Panc1 (cell line): ENCODE results near the gene ARHGEF28. TPM values are rescaled to one million over a fixed set of nuclear protein-coding genes. Genes with fewer than 3 reads are reported as not detected.

Experiments used
- ATAC-seq: fragments of 200-7000 bp; cut with Tn5 transposase; 2 replicates; pipeline ENCODE4 v1.9.1; 2020; ENCODE audit warnings: mild to moderate bottlenecking, moderate library complexity
- BruUV-seq: library from RNA; stranded (reverse); fragments of 400-500 nt; replicated peaks from 2 replicates; lab custom pipeline; 2021; lab: Mats Ljungman, UMichigan
- CTCF ChIA-PET: fragments of 300-600 bp; sonication (Branson Sonifier 250); formaldehyde crosslinking; loops from one replicate; lab custom pipeline; 2022; ENCODE audit warnings: antibody characterized with exemption; lab: Charles Lee
- POLR2A ChIA-PET: fragments of 300-600 bp; sonication (Branson Sonifier 250); formaldehyde crosslinking; loops from one replicate; lab custom pipeline; 2022; ENCODE audit warnings: antibody characterized with exemption; lab: Charles Lee
- DNase-seq: peaks from one replicate; pipeline ENCODE4 v3.0.0-alpha.2; 2010; ENCODE audit warnings: low read depth, low spot score
- H3K27ac ChIP-seq: 2 replicates; pipeline ENCODE4 v1.5.1; 2011; ENCODE audit warnings: mild to moderate bottlenecking, low read length, inconsistent platforms
- H3K27me3 ChIP-seq: fragments of 200-500 bp; sonication (Bioruptor generic); 2 replicates; pipeline ENCODE4 v1.6.0; 2014; ENCODE audit warnings: low read length, inconsistent platforms; ENCODE audit not compliant: control insufficient read depth, insufficient read depth
- H3K36me3 ChIP-seq: fragments of 200-500 bp; sonication (Bioruptor generic); 2 replicates; pipeline ENCODE4 v1.5.1; 2014; ENCODE audit warnings: inconsistent platforms, mild to moderate bottlenecking, low read length, moderate library complexity; ENCODE audit not compliant: control insufficient read depth, insufficient read depth
- H3K4me1 ChIP-seq: 2 replicates; pipeline ENCODE4 v1.5.1; 2011; ENCODE audit warnings: inconsistent platforms, mild to moderate bottlenecking, low read length, moderate library complexity; ENCODE audit not compliant: control insufficient read depth, insufficient read depth
- H3K4me3 ChIP-seq, 2 experiments: 2 replicates each; pipeline ENCODE4 v1.5.1; 2011 to 2012; ENCODE audit warnings: low read depth in 2 of 2, low read length in 2 of 2, mild to moderate bottlenecking in 2 of 2, inconsistent platforms in 1 of 2, moderate library complexity in 1 of 2
- H3K9me3 ChIP-seq: fragments of 200-500 bp; sonication (Bioruptor generic); 2 replicates; pipeline ENCODE4 v1.5.1; 2014; ENCODE audit warnings: low read depth, mild to moderate bottlenecking, inconsistent platforms, low read length, moderate library complexity; ENCODE audit not compliant: control insufficient read depth, insufficient read depth
- POLR2AphosphoS5 ChIP-seq: IDR thresholded peaks from 2 replicates; pipeline ENCODE4 v1.6.1; 2012; ENCODE audit warnings: mild to moderate bottlenecking, low read depth, low read length, moderate library complexity
- SIN3A ChIP-seq: IDR thresholded peaks from 2 replicates; pipeline ENCODE4 v1.6.1; 2012; ENCODE audit warnings: low read depth, mild to moderate bottlenecking, low read length, moderate library complexity, borderline replicate concordance; ENCODE audit not compliant: insufficient read depth
- TCF7L2 ChIP-seq: IDR thresholded peaks from 2 replicates; pipeline ENCODE4 v1.6.1; 2011; ENCODE audit warnings: mild to moderate bottlenecking, low read depth, low read length, inconsistent platforms
- in situ Hi-C: cut with HindIII; loops from 2 replicates; pipeline ENCODE4 v1.10.0; 2016; ENCODE audit warnings: low sequenced_read_pairs, low pct_unique_long_range_greater_than_20kb
- intact Hi-C: fragments of 100-400 bp; cut with micrococcal nuclease; formaldehyde crosslinking; loops from one replicate; pipeline ENCODE4 v1.10.0; 2022; ENCODE audit not compliant: unreplicated experiment
- total RNA-seq: library from RNA; stranded (reverse); gene quantifications from one replicate; pipeline ENCODE4 v1.2.1, GENCODE V29; 2021; ENCODE audit not compliant: unreplicated experiment
- TF ChIP-seq, protein P1 (sequence below): fragments of 450-650 bp; IDR thresholded peaks from 2 replicates; pipeline ENCODE4 v1.5.1; 2017; ENCODE audit warnings: mild to moderate bottlenecking
- TF ChIP-seq, protein P2 (sequence below), 2 experiments: IDR thresholded peaks; 2 replicates each; pipeline ENCODE4 v1.6.1; 2011 to 2012; ENCODE audit warnings: low read depth in 2 of 2, control low read depth in 1 of 2, low read length in 1 of 2, mild to moderate bottlenecking in 1 of 2, moderate library complexity in 1 of 2; ENCODE audit not compliant: insufficient read depth in 1 of 2

Gene ARHGEF28
- total RNA-seq, 1 experiment from 2014 or later: 34.8 TPM

- intact Hi-C loops (no loop called here), in situ Hi-C loops (no loop called here)
- DNase-seq (no peak), ATAC-seq (no peak)
- Histone ChIP-seq H3K27ac (no peak overlapping the region; the same call in 1 of the 2 replicates), H3K4me1 (peaks cover 2% of the 10 kb centered on the region; the same call in 1 of the 2 replicates), H3K36me3 (no peaks in the 10 kb centered on the region), H3K9me3 (no peaks in the 10 kb centered on the region), H3K4me3 (no peak overlapping the region), H3K27me3 (no peaks in the 10 kb centered on the region)
- BruUV-seq: no TSS peak
- CTCF ChIA-PET: no interaction called here
- POLR2A ChIA-PET: no interaction called here
- TF ChIP-seq, protein P1, sequence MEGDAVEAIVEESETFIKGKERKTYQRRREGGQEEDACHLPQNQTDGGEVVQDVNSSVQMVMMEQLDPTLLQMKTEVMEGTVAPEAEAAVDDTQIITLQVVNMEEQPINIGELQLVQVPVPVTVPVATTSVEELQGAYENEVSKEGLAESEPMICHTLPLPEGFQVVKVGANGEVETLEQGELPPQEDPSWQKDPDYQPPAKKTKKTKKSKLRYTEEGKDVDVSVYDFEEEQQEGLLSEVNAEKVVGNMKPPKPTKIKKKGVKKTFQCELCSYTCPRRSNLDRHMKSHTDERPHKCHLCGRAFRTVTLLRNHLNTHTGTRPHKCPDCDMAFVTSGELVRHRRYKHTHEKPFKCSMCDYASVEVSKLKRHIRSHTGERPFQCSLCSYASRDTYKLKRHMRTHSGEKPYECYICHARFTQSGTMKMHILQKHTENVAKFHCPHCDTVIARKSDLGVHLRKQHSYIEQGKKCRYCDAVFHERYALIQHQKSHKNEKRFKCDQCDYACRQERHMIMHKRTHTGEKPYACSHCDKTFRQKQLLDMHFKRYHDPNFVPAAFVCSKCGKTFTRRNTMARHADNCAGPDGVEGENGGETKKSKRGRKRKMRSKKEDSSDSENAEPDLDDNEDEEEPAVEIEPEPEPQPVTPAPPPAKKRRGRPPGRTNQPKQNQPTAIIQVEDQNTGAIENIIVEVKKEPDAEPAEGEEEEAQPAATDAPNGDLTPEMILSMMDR: no peak
- TF ChIP-seq SIN3A (no peak), POLR2AphosphoS5 (no peak), TCF7L2 (no peak)
- TF ChIP-seq, protein P2, sequence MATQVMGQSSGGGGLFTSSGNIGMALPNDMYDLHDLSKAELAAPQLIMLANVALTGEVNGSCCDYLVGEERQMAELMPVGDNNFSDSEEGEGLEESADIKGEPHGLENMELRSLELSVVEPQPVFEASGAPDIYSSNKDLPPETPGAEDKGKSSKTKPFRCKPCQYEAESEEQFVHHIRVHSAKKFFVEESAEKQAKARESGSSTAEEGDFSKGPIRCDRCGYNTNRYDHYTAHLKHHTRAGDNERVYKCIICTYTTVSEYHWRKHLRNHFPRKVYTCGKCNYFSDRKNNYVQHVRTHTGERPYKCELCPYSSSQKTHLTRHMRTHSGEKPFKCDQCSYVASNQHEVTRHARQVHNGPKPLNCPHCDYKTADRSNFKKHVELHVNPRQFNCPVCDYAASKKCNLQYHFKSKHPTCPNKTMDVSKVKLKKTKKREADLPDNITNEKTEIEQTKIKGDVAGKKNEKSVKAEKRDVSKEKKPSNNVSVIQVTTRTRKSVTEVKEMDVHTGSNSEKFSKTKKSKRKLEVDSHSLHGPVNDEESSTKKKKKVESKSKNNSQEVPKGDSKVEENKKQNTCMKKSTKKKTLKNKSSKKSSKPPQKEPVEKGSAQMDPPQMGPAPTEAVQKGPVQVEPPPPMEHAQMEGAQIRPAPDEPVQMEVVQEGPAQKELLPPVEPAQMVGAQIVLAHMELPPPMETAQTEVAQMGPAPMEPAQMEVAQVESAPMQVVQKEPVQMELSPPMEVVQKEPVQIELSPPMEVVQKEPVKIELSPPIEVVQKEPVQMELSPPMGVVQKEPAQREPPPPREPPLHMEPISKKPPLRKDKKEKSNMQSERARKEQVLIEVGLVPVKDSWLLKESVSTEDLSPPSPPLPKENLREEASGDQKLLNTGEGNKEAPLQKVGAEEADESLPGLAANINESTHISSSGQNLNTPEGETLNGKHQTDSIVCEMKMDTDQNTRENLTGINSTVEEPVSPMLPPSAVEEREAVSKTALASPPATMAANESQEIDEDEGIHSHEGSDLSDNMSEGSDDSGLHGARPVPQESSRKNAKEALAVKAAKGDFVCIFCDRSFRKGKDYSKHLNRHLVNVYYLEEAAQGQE (IDR thresholded peaks at IDR 0.05; ENCODE audit: insufficient read depth in 1 of 2, low read depth in 2 of 2, low read length in 1 of 2): no peak
Measured at GRCh38 chr5:73743161-73743560, 117.2 kb downstream of the ARHGEF28 start.

GRCh38 chr5:73745836-73746235 is 119.8 kb downstream of the ARHGEF28 start:
- in situ Hi-C loops: no loop called here
- ChIA-PET CTCF (no interaction called here), POLR2A (no interaction called here)
- no peak for DNase-seq
- H3K27me3 ChIP-seq: no peaks in the 10 kb centered on the region
- H3K4me1 ChIP-seq: peaks cover 9% of the 10 kb centered on the region; the same call in 1 of the 2 replicates
- TF ChIP-seq, protein P1: no peak
- no peak for TF ChIP-seq SIN3A
- H3K36me3 ChIP-seq: no peaks in the 10 kb centered on the region
- no peaks in the 10 kb centered on the region for H3K9me3 ChIP-seq
- intact Hi-C loops: no loop called here
- ATAC-seq: no peak
- H3K4me3 ChIP-seq: no peak overlapping the region
- H3K27ac ChIP-seq: no peak overlapping the region
- BruUV-seq: no TSS peak
